ENCODE data around the gene ABI2. TPM values are rescaled to one million over a fixed set of nuclear protein-coding genes. Genes with fewer than 3 reads are reported as not detected.

Gene ABI2
- total and polyA plus RNA-seq, 2 donors from 2014 or later: 26.7 to 66.6 TPM

- Histone ChIP-seq H3K4me3 (ENCODE audit: low read length in 3 of 3) (peak overlapping the region in 1 of 3 donors; percentile 25), H3K9ac (ENCODE audit: low read length in 3 of 3) (no peak overlapping the region), H3K4me1 (ENCODE audit: control insufficient read depth in 2 of 3, insufficient read depth in 2 of 3, low read depth in 1 of 3, low read length in 3 of 3) (peaks cover 0 to 16% (median 0%) of the 10 kb centered on the region in 3 donors), H3K9me3 (ENCODE audit: control insufficient read depth in 2 of 3, insufficient read depth in 1 of 3, low read length in 3 of 3) (no peaks in the 10 kb centered on the region), H3K27me3 (ENCODE audit: control insufficient read depth, insufficient read depth, low read length) (no peaks in the 10 kb centered on the region), H3K27ac (ENCODE audit: low read depth in 2 of 2, low read length in 2 of 2) (no peak overlapping the region), H3K36me3 (ENCODE audit: control insufficient read depth in 2 of 3, insufficient read depth in 3 of 3, low read length in 3 of 3) (no peaks in the 10 kb centered on the region)
- intact Hi-C loops (cut with DNase I): no loop called here
- TF ChIP-seq CTCF (IDR thresholded peaks at IDR 0.05; ENCODE audit: borderline replicate concordance, extremely low read depth, insufficient read depth): no peak
- FAIRE-seq (no peak), DNase-seq (peak in 2 of 5 donors; percentile 31 to 46)
Observed at GRCh38 chr2:203470371-203470770, 142.2 kb downstream of the ABI2 start.

GRCh38 chr2:203471323-203471722 is 143.1 kb downstream of the ABI2 start:
- no peak overlapping the region for H3K27ac ChIP-seq (ENCODE audit: low read depth in 2 of 2, low read length in 2 of 2)
- no peaks in the 10 kb centered on the region for H3K9me3 ChIP-seq (ENCODE audit: control insufficient read depth in 2 of 3, insufficient read depth in 1 of 3, low read length in 3 of 3)
- no peak for TF ChIP-seq CTCF (IDR thresholded peaks at IDR 0.05; ENCODE audit: borderline replicate concordance, extremely low read depth, insufficient read depth)

GRCh38 chr2:203476881-203477280 is 148.7 kb downstream of the ABI2 start:
- FAIRE-seq: no peak
- no peak overlapping the region for H3K27ac ChIP-seq (ENCODE audit: low read depth in 2 of 2, low read length in 2 of 2)

More at GRCh38 chr2:203471323-203471722, 143.1 kb downstream of the ABI2 start:
- H3K9ac ChIP-seq (ENCODE audit: low read length in 3 of 3): no peak overlapping the region
- peaks cover 0 to 16% (median 0%) of the 10 kb centered on the region in 3 donors for H3K4me1 ChIP-seq (ENCODE audit: control insufficient read depth in 2 of 3, insufficient read depth in 2 of 3, low read depth in 1 of 3, low read length in 3 of 3)
- intact Hi-C loops (cut with DNase I): no loop called here
- no peak for FAIRE-seq
- H3K36me3 ChIP-seq (ENCODE audit: control insufficient read depth in 2 of 3, insufficient read depth in 3 of 3, low read length in 3 of 3): no peaks in the 10 kb centered on the region
- no peak overlapping the region for H3K4me3 ChIP-seq (ENCODE audit: low read length in 3 of 3)
- no peaks in the 10 kb centered on the region for H3K27me3 ChIP-seq (ENCODE audit: control insufficient read depth, insufficient read depth, low read length)
- no peak for DNase-seq

More at GRCh38 chr2:203476881-203477280, 148.7 kb downstream of the ABI2 start:
- Histone ChIP-seq H3K9me3 (ENCODE audit: control insufficient read depth in 2 of 3, insufficient read depth in 1 of 3, low read length in 3 of 3) (no peaks in the 10 kb centered on the region), H3K27me3 (ENCODE audit: control insufficient read depth, insufficient read depth, low read length) (no peaks in the 10 kb centered on the region), H3K9ac (ENCODE audit: low read length in 3 of 3) (no peak overlapping the region), H3K4me1 (ENCODE audit: control insufficient read depth in 2 of 3, insufficient read depth in 2 of 3, low read depth in 1 of 3, low read length in 3 of 3) (no peaks in the 10 kb centered on the region), H3K36me3 (ENCODE audit: control insufficient read depth in 2 of 3, insufficient read depth in 3 of 3, low read length in 3 of 3) (no peaks in the 10 kb centered on the region), H3K4me3 (ENCODE audit: low read length in 3 of 3) (no peak overlapping the region)
- no peak for DNase-seq
- no peak for TF ChIP-seq CTCF (IDR thresholded peaks at IDR 0.05; ENCODE audit: borderline replicate concordance, extremely low read depth, insufficient read depth)
- intact Hi-C loops (cut with DNase I): no loop called here

All from kidney (tissue), 14 donors.